H1 (cell line): ENCODE results near the gene XCL1. TPM values are rescaled to one million over a fixed set of nuclear protein-coding genes. Genes with fewer than 3 reads are reported as not detected.

ENCODE experiments used
- CTCF ChIA-PET: fragments of 300-600 bp; sonication (Branson Sonifier 250); formaldehyde crosslinking; loops from one replicate; lab custom pipeline; 2021; ENCODE audit not compliant: partially characterized antibody; lab: Charles Lee
- POLR2A ChIA-PET: fragments of 300-600 bp; sonication (Branson Sonifier 250); formaldehyde crosslinking; loops from one replicate; lab custom pipeline; 2021; ENCODE audit warnings: inconsistent platforms; ENCODE audit not compliant: partially characterized antibody; lab: Charles Lee
- DNase-seq, 2 experiments: peaks; one replicate each; pipeline versions ENCODE4 v3.0.0 to v3.0.0-alpha.2; 2010 to 2022; ENCODE audit warnings: low spot score in 2 of 2, low read depth in 1 of 2, mixed read lengths in 1 of 2
- FAIRE-seq: peaks from 2 replicates; lab custom pipeline; 2011; peaks lifted over from hg19 to GRCh38; lab: Jason Lieb, UNC
- H2AFZ ChIP-seq: 2 replicates; pipeline ENCODE4 v1.8.1; 2012; ENCODE audit warnings: low read length, inconsistent platforms
- H2AK5ac ChIP-seq: 2 replicates; pipeline ENCODE4 v1.6.1; 2013; ENCODE audit warnings: low read depth, low read length
- H2BK120ac ChIP-seq: replicated peaks from 2 replicates; pipeline ENCODE3; 2013; ENCODE audit warnings: low read depth, low read length, inconsistent platforms
- H2BK12ac ChIP-seq: 2 replicates; pipeline ENCODE4 v1.6.1; 2013; ENCODE audit warnings: low read depth, low read length
- H2BK15ac ChIP-seq: 2 replicates; pipeline ENCODE4 v1.6.1; 2013; ENCODE audit warnings: low read length
- H2BK20ac ChIP-seq: 2 replicates; pipeline ENCODE4 v1.6.1; 2013; ENCODE audit warnings: low read length
- H2BK5ac ChIP-seq: 2 replicates; pipeline ENCODE4 v1.6.1; 2013; ENCODE audit warnings: low read depth, low read length
- H3K14ac ChIP-seq: 2 replicates; pipeline ENCODE4 v1.6.1; 2013; ENCODE audit warnings: inconsistent platforms; ENCODE audit not compliant: insufficient read length
- H3K18ac ChIP-seq: 2 replicates; pipeline ENCODE4 v1.6.1; 2013; ENCODE audit warnings: low read length; ENCODE audit errors: extremely low read depth
- H3K23ac ChIP-seq: 2 replicates; pipeline ENCODE4 v1.6.1; 2013; ENCODE audit warnings: inconsistent platforms; ENCODE audit not compliant: insufficient read length
- H3K23me2 ChIP-seq: 2 replicates; pipeline ENCODE4 v1.6.1; 2013; ENCODE audit warnings: low read depth, low read length
- H3K27ac ChIP-seq: 2 replicates; pipeline ENCODE4 v1.6.1; 2011; ENCODE audit warnings: low read depth, low read length, inconsistent platforms
- H3K27me3 ChIP-seq, 4 experiments: replicated peaks in 1 of 4; 1 replicate in 1 of 4; 2 replicates in 3 of 4; pipeline versions ENCODE4 v1.6.1 to v1.8.1; 2011 to 2013; ENCODE audit warnings: low read length in 3 of 4, mild to moderate bottlenecking in 3 of 4, inconsistent platforms in 2 of 4, mixed read lengths in 2 of 4, moderate library complexity in 1 of 4; ENCODE audit not compliant: control insufficient read depth in 3 of 4, insufficient read depth in 3 of 4; ENCODE audit errors: extremely low read depth in 1 of 4
- H3K36me3 ChIP-seq, 4 experiments: 2 replicates each; pipeline versions ENCODE4 v1.6.1 to v1.8.1; 2011 to 2013; ENCODE audit warnings: mild to moderate bottlenecking in 4 of 4, low read length in 3 of 4, moderate library complexity in 2 of 4, control low read depth in 1 of 4, inconsistent platforms in 1 of 4; ENCODE audit not compliant: insufficient read depth in 4 of 4, control insufficient read depth in 2 of 4
- H3K4ac ChIP-seq: replicated peaks from 2 replicates; pipeline ENCODE3; 2013; ENCODE audit warnings: low read length, low read depth, mixed read lengths, inconsistent platforms; ENCODE audit not compliant: insufficient read length
- H3K4me1 ChIP-seq, 4 experiments: replicated peaks in 1 of 4; 1 replicate in 1 of 4; 2 replicates in 3 of 4; pipeline versions ENCODE4 v1.6.1 to v1.8.1; 2011 to 2013; ENCODE audit warnings: low read length in 3 of 4, inconsistent platforms in 2 of 4, mixed read lengths in 1 of 4; ENCODE audit not compliant: insufficient read depth in 4 of 4, control insufficient read depth in 3 of 4
- H3K4me2 ChIP-seq, 2 experiments: 2 replicates each; pipeline versions ENCODE4 v1.6.1 to v1.8.1; 2011 to 2013; ENCODE audit warnings: low read depth in 2 of 2, low read length in 2 of 2, control low read depth in 1 of 2, inconsistent platforms in 1 of 2, mild to moderate bottlenecking in 1 of 2; ENCODE audit not compliant: insufficient read depth in 1 of 2
- H3K4me3 ChIP-seq, 4 experiments: fragments of 200-600, 300-600 bp in 1 of 4; sonication (generic), shearing (Covaris generic), sonication (Bioruptor Twin) in 1 of 4; 2 replicates each; pipeline versions ENCODE4 v1.5.1 to v1.8.1; 2011 to 2016; ENCODE audit warnings: low read length in 4 of 4, low read depth in 3 of 4, control low read depth in 2 of 4, inconsistent platforms in 2 of 4, mild to moderate bottlenecking in 2 of 4, mixed read lengths in 1 of 4, moderate library complexity in 1 of 4; ENCODE audit not compliant: insufficient read depth in 2 of 4; ENCODE audit errors: extremely low read depth in 1 of 4
- H3K56ac ChIP-seq: replicated peaks from 2 replicates; pipeline ENCODE3; 2013; ENCODE audit warnings: low read depth, mild to moderate bottlenecking, mixed read lengths, low read length, inconsistent platforms; ENCODE audit not compliant: insufficient read length
- H3K79me1 ChIP-seq: 2 replicates; pipeline ENCODE4 v1.6.1; 2013; ENCODE audit warnings: low read depth, low read length, control low read depth
- H3K79me2 ChIP-seq, 2 experiments: 2 replicates each; pipeline versions ENCODE4 v1.6.1 to v1.8.1; 2012 to 2013; ENCODE audit warnings: low read length in 2 of 2, mild to moderate bottlenecking in 2 of 2, inconsistent platforms in 1 of 2; ENCODE audit not compliant: insufficient read depth in 2 of 2, control insufficient read depth in 1 of 2
- H3K9ac ChIP-seq, 4 experiments: replicated peaks in 1 of 4; 1 replicate in 1 of 4; 2 replicates in 3 of 4; pipeline versions ENCODE4 v1.6.1 to v1.8.1; 2011 to 2013; ENCODE audit warnings: low read depth in 3 of 4, low read length in 3 of 4, control low read depth in 2 of 4, mild to moderate bottlenecking in 2 of 4, moderate library complexity in 2 of 4, inconsistent platforms in 1 of 4; ENCODE audit errors: extremely low read depth in 1 of 4
- H3K9me3 ChIP-seq, 2 experiments: 2 replicates each; pipeline versions ENCODE4 v1.6.1 to v1.8.1; 2012 to 2013; ENCODE audit warnings: mild to moderate bottlenecking in 2 of 2, moderate library complexity in 2 of 2, control low read depth in 1 of 2, inconsistent platforms in 1 of 2, low read depth in 1 of 2, low read length in 1 of 2, mixed read lengths in 1 of 2; ENCODE audit not compliant: insufficient read depth in 2 of 2
- H4K20me1 ChIP-seq, 2 experiments: replicated peaks in 1 of 2; 2 replicates each; pipeline versions ENCODE3 to v1.8.1; 2011 to 2013; ENCODE audit warnings: inconsistent platforms in 2 of 2, low read length in 2 of 2, mild to moderate bottlenecking in 1 of 2; ENCODE audit not compliant: insufficient read depth in 2 of 2, control insufficient read depth in 1 of 2
- H4K5ac ChIP-seq: 2 replicates; pipeline ENCODE4 v1.6.1; 2013; ENCODE audit warnings: low read length, low read depth, mixed read lengths, inconsistent platforms; ENCODE audit not compliant: insufficient read length
- H4K8ac ChIP-seq: 2 replicates; pipeline ENCODE4 v1.8.0; 2013; ENCODE audit warnings: mild to moderate bottlenecking, moderate library complexity, low read length, inconsistent platforms; ENCODE audit not compliant: insufficient read depth; ENCODE audit errors: extremely low read depth
- H4K91ac ChIP-seq: replicated peaks from 2 replicates; pipeline ENCODE3; 2013; ENCODE audit warnings: low read length, mixed read lengths, inconsistent platforms; ENCODE audit not compliant: insufficient read length
- BACH1 ChIP-seq: IDR thresholded peaks from 2 replicates; pipeline ENCODE4 v1.6.1; 2012; ENCODE audit warnings: low read length, improper control_type of control experiment
- CHD1 ChIP-seq: IDR thresholded peaks from 2 replicates; pipeline ENCODE4 v1.6.1; 2012; ENCODE audit warnings: low read depth, low read length, improper control_type of control experiment
- CREB1 ChIP-seq: IDR thresholded peaks from 2 replicates; pipeline ENCODE4 v1.6.1; 2012; ENCODE audit warnings: inconsistent platforms
- EGR1 ChIP-seq: IDR thresholded peaks from 2 replicates; pipeline ENCODE4 v1.6.1; 2011; ENCODE audit warnings: low read depth, low read length, borderline replicate concordance
- EP300 ChIP-seq, 2 experiments: IDR thresholded peaks; 1 replicate in 1 of 2; 2 replicates in 1 of 2; pipeline ENCODE4 v1.6.1; 2011 to 2012; ENCODE audit warnings: low read depth in 2 of 2, low read length in 2 of 2, mild to moderate bottlenecking in 2 of 2, borderline replicate concordance in 1 of 2, inconsistent platforms in 1 of 2, moderate library complexity in 1 of 2
- EZH2 ChIP-seq: fragments of 200-600 bp; sonication (generic); IDR thresholded peaks from 2 replicates; pipeline ENCODE4 v1.7.1; 2012; ENCODE audit warnings: low read depth, mild to moderate bottlenecking, moderate library complexity, low read length, inconsistent platforms; ENCODE audit not compliant: severe bottlenecking
- NRF1 ChIP-seq: IDR thresholded peaks from 2 replicates; pipeline ENCODE4 v1.6.1; 2011; ENCODE audit warnings: mild to moderate bottlenecking, low read depth, low read length, improper control_type of control experiment
- POU5F1 ChIP-seq: IDR thresholded peaks from 2 replicates; pipeline ENCODE4 v1.6.1; 2011; ENCODE audit warnings: low read depth, mild to moderate bottlenecking, low read length, moderate library complexity
- RNF2 ChIP-seq: fragments of 200-900, 300-1000 bp; sonication (generic); IDR thresholded peaks from 2 replicates; pipeline ENCODE4 v1.7.1; 2016; ENCODE audit warnings: borderline replicate concordance, low read depth, mild to moderate bottlenecking, antibody characterized with exemption, low read length; ENCODE audit not compliant: poor library complexity, severe bottlenecking; ENCODE audit errors: missing control alignments
- SAP30 ChIP-seq: fragments of 300-600 bp; sonication (generic); IDR thresholded peaks from 2 replicates; pipeline ENCODE4 v1.7.1; 2012; ENCODE audit warnings: low read length, moderate library complexity, mild to moderate bottlenecking, inconsistent platforms; ENCODE audit not compliant: insufficient read depth, insufficient replicate concordance
- SIN3A ChIP-seq, 2 experiments: IDR thresholded peaks in 1 of 2; conservative IDR thresholded peaks in 1 of 2; 2 replicates each; pipeline ENCODE4 v1.6.1; 2011 to 2012; ENCODE audit warnings: low read length in 2 of 2, improper control_type of control experiment in 1 of 2, low read depth in 1 of 2, mild to moderate bottlenecking in 1 of 2
- SP2 ChIP-seq: IDR thresholded peaks from 2 replicates; pipeline ENCODE4 v1.6.1; 2012; ENCODE audit warnings: mild to moderate bottlenecking, low read length, inconsistent platforms
- TAF1 ChIP-seq: IDR thresholded peaks from 2 replicates; pipeline ENCODE4 v1.6.1; 2011; ENCODE audit warnings: mild to moderate bottlenecking, low read depth, low read length
- TEAD4 ChIP-seq: IDR thresholded peaks from 2 replicates; pipeline ENCODE4 v1.6.1; 2012; ENCODE audit warnings: low read depth, low read length, inconsistent platforms, mixed read lengths
- polyA plus RNA-seq, 7 experiments: library from polyadenylated mRNA; depleted of rRNA in 3 of 7; stranded (reverse) in 5 of 7; unstranded in 2 of 7; fragments of >200 nt in 5 of 7; fragments of 200-250 nt in 2 of 7; gene quantifications; 1 replicate in 5 of 7; 2 replicates in 1 of 7; 4 replicates in 1 of 7; pipeline versions ENCODE4 v1.2.1 to v1.2.3, GENCODE V29; 2011 to 2013; ENCODE audit warnings: missing spikeins in 2 of 7, mixed read lengths in 2 of 7
- total RNA-seq: library from RNA; stranded (reverse); fragmentation: NEBNext Ultra II Directional; extraction: Animal tissue kit (Norgen Biotek cat#: 25700); gene quantifications from 2 replicates; pipeline ENCODE4 v1.2.1, GENCODE V29; 2021
- TF ChIP-seq, protein P1 (sequence below): IDR thresholded peaks from 2 replicates; pipeline ENCODE4 v1.6.1; 2011; ENCODE audit warnings: low read length, improper control_type of control experiment

XCL1 gene
- total and polyA plus RNA-seq, 2 of the 8 experiments (the other 6 are each of a cell fraction or from before 2014, with no cell fraction given): 0.39 to 0.63 TPM

DNA sequence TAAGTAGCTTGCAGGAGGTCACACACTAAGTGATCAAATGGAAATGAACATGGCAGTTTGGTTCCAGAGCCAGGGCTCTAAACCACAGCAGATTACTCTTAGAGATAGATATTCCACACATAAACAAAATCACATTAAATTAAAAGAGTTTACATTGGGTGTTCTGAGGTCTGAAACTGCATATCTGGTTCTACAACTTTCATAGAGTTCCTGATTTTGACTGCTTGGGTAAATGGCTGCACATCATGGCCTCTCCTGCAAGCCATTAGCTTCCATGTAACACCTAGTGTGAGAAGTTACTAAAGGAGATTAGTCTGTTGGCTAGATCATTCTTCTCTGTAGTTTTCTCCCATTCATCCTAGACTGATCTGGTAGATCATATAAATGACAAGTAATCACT lies 19.8 kb upstream of the XCL1 start:
- no peaks in the 10 kb centered on the region for H3K27me3 ChIP-seq
- H3K4me3 ChIP-seq: no peak overlapping the region
- H2BK15ac ChIP-seq: no peak overlapping the region
- H2BK12ac ChIP-seq: no peak overlapping the region
- H3K23me2 ChIP-seq: no peaks in the 10 kb centered on the region
- H4K91ac ChIP-seq: no peak overlapping the region
- no peak overlapping the region for H2BK20ac ChIP-seq
- H3K14ac ChIP-seq: no peak overlapping the region
- H3K9ac ChIP-seq: no peak overlapping the region
- ChIA-PET CTCF (no interaction called here), POLR2A (no interaction called here)
- no peak overlapping the region for H4K5ac ChIP-seq
- no peak overlapping the region for H3K18ac ChIP-seq
- H2AFZ ChIP-seq: no peak overlapping the region
- H2BK5ac ChIP-seq: no peak overlapping the region
- no peak overlapping the region for H3K4ac ChIP-seq
- no peak overlapping the region for H3K4me2 ChIP-seq
- H3K4me1 ChIP-seq: no peaks in the 10 kb centered on the region; a peak in 1 of 7 replicates
- FAIRE-seq (no peak), DNase-seq (no peak)
- H3K27ac ChIP-seq: no peak overlapping the region
- no peak overlapping the region for H3K23ac ChIP-seq
- H2BK120ac ChIP-seq: no peak overlapping the region
- H4K20me1 ChIP-seq: no peaks in the 10 kb centered on the region
- no peak overlapping the region for H2AK5ac ChIP-seq
- no peak overlapping the region for H4K8ac ChIP-seq
- no peaks in the 10 kb centered on the region for H3K36me3 ChIP-seq
- no peaks in the 10 kb centered on the region for H3K79me2 ChIP-seq
- no peak overlapping the region for H3K56ac ChIP-seq
- no peaks in the 10 kb centered on the region for H3K79me1 ChIP-seq
- H3K9me3 ChIP-seq: no peaks in the 10 kb centered on the region
- TF ChIP-seq SP2 (no peak), CHD1 (no peak), CREB1 (no peak), SAP30 (no peak), NRF1 (no peak), TAF1 (no peak), EGR1 (no peak), RNF2 (no peak), POU5F1 (no peak), EZH2 (no peak), TEAD4 (no peak), SIN3A (conservative IDR thresholded peaks at IDR 0.05 in 1 of 2, IDR thresholded peaks at IDR 0.05 in 1 of 2; ENCODE audit: low read depth in 1 of 2, low read length in 2 of 2) (no peak), BACH1 (no peak), EP300 (IDR thresholded peaks at IDR 0.05; ENCODE audit: borderline replicate concordance in 1 of 2, low read depth in 2 of 2, low read length in 2 of 2) (no peak)
- TF ChIP-seq, protein P1, sequence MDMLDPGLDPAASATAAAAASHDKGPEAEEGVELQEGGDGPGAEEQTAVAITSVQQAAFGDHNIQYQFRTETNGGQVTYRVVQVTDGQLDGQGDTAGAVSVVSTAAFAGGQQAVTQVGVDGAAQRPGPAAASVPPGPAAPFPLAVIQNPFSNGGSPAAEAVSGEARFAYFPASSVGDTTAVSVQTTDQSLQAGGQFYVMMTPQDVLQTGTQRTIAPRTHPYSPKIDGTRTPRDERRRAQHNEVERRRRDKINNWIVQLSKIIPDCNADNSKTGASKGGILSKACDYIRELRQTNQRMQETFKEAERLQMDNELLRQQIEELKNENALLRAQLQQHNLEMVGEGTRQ: no peak
